ENCODE results near the gene BMP10.
A peak's percentile ranks its signal among the peaks of the same experiment; 100 is the strongest.

BMP10 gene

GRCh38 chr2:68849579-68850030 lies 21.6 kb downstream of the BMP10 start:
- DNase-seq, result peak in 1 of 2 donors; percentile 20

GRCh38 chr2:68847751-68848150 lies 23.4 kb downstream of the BMP10 start:
- no peak for DNase-seq

- no peak for DNase-seq
Measured at GRCh38 chr2:68846091-68846490, 25.1 kb downstream of the BMP10 start.

- DNase-seq, result no peak
Measured at GRCh38 chr2:68845043-68845442, 26.2 kb downstream of the BMP10 start.

GRCh38 chr2:68839260-68839833 lies 31.9 kb downstream of the BMP10 start:
- peak in 1 of 2 donors; percentile 5 for DNase-seq

- DNase-seq, result no peak
Measured at GRCh38 chr2:68838641-68839040, 32.6 kb downstream of the BMP10 start.

GRCh38 chr2:68837861-68838341 lies 33.3 kb downstream of the BMP10 start:
- DNase-seq, result no peak

GRCh38 chr2:68837164-68837860 lies 33.9 kb downstream of the BMP10 start:
- peak; percentile 31 to 39 for DNase-seq

GRCh38 chr2:68835621-68836020 lies 35.6 kb downstream of the BMP10 start:
- peak in 1 of 2 donors; percentile 93 for DNase-seq

- DNase-seq, result peak in 1 of 2 donors; percentile 52
Measured at GRCh38 chr2:68834737-68835376, 36.3 kb downstream of the BMP10 start.

GRCh38 chr2:68833162-68833561 lies 38.0 kb downstream of the BMP10 start:
- DNase-seq, result no peak

GRCh38 chr2:68832233-68832869 lies 38.8 kb downstream of the BMP10 start:
- peak; percentile 57 to 90 for DNase-seq

- no peak for DNase-seq
Measured at GRCh38 chr2:68831686-68832232, 39.4 kb downstream of the BMP10 start.

GRCh38 chr2:68829749-68830148 lies 41.4 kb downstream of the BMP10 start:
- DNase-seq, result peak in 1 of 2 donors; percentile 31

GRCh38 chr2:68828887-68829708 lies 42.1 kb downstream of the BMP10 start:
- DNase-seq, result peak; percentile 80 to 96

GRCh38 chr2:68827666-68828065 lies 43.5 kb downstream of the BMP10 start:
- DNase-seq, result no peak

- DNase-seq, result no peak
Measured at GRCh38 chr2:68825866-68826265, 45.3 kb downstream of the BMP10 start.

- DNase-seq, result no peak
Measured at GRCh38 chr2:68824831-68825230, 46.4 kb downstream of the BMP10 start.

- DNase-seq, result no peak
Measured at GRCh38 chr2:68822207-68822872, 48.9 kb downstream of the BMP10 start.

GRCh38 chr2:68819556-68819955 lies 51.6 kb downstream of the BMP10 start:
- no peak for DNase-seq

GRCh38 chr2:68817306-68817705 lies 53.9 kb downstream of the BMP10 start:
- no peak for DNase-seq
